ENCODE data around the gene CRYBG2.

The CRYBG2 gene, protein sequence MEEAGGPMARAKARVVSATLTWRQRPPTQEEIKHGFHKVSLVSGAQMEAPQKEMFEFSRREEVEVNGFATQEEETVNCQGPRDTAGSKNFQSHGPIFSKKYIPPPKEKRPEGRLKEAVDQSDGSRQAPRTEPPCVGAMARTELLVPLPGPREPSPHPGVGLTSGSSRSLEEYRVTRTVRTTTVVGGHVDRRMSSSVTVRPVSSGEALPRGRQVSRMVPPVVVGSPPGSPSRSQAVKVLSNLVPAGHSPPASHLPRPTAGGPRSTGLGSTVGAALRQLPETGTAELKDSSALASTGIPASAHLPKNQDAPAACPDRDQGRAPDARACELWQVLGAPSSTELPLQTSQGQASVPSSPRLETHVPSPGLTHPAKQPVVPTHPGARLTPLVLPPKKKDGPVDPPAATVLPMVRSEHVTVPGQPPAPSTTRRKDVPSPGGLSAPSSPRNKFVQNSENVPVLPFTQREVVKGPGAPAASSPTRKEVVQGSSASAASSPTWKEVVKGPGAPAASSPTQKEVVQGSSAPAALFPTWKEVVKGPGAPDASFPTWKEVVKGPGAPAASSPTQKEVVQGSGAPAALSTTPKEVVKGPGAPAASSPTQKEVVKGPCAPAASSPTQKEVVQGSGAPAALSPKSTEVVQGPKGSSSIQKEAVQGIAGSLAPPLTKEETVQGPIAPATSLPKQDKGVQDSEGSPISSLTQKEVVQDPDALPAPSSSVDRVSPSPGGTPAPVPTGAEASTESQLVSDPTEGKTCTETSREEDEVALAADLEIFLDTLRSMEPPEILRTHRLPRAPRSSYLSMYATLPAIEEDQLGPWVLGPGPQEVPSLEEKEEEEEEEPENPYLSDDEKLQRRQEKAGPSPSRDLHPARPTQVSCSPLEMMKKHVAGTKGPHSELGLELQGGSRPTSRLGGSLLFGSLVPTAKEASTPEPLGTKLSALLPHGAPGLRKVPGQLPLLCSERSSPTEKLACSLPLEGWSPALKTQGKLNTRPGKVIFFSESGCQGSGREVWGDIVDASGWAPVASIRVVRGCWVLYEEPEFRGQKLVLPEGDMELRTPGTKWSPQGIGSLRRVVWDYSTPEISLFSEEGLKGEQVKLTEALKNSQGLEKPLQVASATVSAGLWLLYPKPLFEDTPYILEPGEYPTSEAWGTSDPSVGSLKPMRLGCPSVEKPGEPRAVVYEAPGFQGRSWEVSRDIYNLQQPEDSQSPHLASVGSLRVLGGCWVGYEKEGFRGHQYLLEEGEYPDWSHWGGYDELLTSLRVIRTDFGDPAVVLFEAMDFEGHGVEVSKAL (N-terminal part only)

DNA sequence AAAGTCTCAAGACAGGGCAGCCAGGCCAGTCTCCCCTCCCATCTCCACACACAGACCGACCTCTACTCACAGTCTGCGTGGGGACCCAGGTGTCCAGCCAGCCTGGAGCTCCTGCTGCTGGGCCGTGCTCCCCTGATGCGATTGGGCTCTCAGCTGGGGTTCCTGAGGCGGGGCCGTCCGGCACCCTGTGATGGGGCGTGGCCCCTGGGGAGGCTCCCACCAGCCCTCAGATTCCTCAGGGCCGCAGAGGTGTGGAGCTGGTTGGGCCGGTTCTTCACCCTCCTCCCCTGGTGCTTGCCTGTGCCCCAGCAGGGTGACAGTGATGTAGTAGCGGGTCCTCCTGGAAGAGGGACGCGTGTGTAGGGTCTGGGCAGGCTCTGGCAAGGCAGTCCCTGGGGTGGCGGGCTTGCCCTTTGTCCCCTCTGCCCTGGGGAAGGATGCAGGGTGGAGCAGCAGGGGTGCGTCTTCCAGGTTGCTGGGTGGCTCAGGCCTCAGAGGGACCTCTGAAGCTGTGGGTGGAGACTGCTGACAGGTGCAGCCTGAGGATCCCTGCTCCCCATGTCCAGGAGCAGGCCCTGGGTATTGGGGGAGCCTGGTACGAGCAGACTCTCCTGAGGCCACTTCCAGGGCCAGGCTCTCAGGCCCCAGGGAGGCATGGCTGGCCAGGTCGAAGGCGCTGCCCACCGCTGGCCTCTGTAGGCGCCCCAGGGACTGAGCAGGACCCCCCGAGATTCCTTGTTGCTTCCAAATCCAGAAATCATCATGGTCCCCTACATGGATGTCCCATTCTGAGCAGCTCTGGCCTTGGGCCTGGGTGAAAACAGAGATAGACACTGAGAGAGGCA is at the start of gene CRYBG2:
CRYBG2 (minus strand) TSS at position 155 of the 845 bp plus-strand sequence. CDS start 7,473 bp downstream, outside the sequence.
- TF ChIP-seq CTCF (IDR thresholded peaks at IDR 0.05; ENCODE audit: control insufficient read depth, insufficient read depth, low read depth, low read length, missing control alignments), result no peak
- H3K4me3 ChIP-seq (ENCODE audit: control insufficient read depth, low read depth, low read length), result no peak within 1 kb of the TSS
- DNase-seq (ENCODE audit: low read depth), result no peak

DNA sequence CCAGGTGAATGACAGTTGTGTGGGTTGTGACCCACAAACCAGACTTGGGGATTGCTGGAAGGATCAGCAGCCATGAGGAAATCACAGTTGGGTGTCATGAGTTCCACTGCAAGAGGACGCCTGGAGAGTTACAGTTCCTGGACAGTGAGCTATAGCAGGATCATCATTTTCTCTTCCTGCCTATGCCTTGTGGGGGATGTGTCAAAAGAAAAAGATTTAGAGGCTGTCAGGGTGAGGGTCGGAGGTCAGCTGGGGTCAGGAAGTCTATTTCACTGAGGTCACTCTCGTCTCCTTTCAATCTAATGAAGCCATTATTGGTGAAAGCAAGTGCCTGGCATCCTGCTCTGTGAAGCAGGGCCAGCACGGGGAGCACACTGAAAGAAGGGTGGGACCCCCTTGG is 49.7 kb upstream of the CRYBG2 start:
- H3K4me3 ChIP-seq (ENCODE audit: control insufficient read depth, low read depth, low read length), result no peak overlapping the region
- TF ChIP-seq CTCF (IDR thresholded peaks at IDR 0.05; ENCODE audit: control insufficient read depth, insufficient read depth, low read depth, low read length, missing control alignments), result no peak
- DNase-seq (ENCODE audit: low read depth), result no peak

DNA sequence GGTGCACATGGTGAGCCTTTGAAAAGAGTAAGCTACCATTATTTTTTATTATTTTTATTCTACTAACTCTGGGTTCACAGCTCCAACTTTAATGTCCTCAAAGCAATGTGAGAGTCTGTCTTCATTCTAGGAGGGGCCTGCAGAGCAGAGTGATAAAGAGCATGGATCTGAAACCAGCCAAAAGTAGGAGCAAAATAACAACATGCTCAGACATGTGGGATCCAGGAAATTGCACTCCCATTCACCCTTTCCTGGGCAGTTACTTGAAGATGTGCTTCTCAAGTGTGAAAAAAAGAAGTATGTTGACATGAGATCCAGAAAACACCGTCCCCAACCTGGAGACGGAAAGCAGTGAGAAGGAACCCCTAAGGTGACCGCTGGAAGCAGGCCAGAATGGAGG is 48.0 kb upstream of the CRYBG2 start:
- TF ChIP-seq CTCF (IDR thresholded peaks at IDR 0.05; ENCODE audit: control insufficient read depth, insufficient read depth, low read depth, low read length, missing control alignments), result no peak
- no peak for DNase-seq (ENCODE audit: low read depth)
- no peak overlapping the region for H3K4me3 ChIP-seq (ENCODE audit: control insufficient read depth, low read depth, low read length)

- no peak for DNase-seq (ENCODE audit: low read depth)
- no peak for TF ChIP-seq CTCF (IDR thresholded peaks at IDR 0.05; ENCODE audit: control insufficient read depth, insufficient read depth, low read depth, low read length, missing control alignments)
- no peak overlapping the region for H3K4me3 ChIP-seq (ENCODE audit: control insufficient read depth, low read depth, low read length)
Measured at GRCh38 chr1:26399034-26399433, 45.1 kb upstream of the CRYBG2 start.

- no peak for TF ChIP-seq CTCF (IDR thresholded peaks at IDR 0.05; ENCODE audit: control insufficient read depth, insufficient read depth, low read depth, low read length, missing control alignments)
- DNase-seq (ENCODE audit: low read depth), result no peak
- H3K4me3 ChIP-seq (ENCODE audit: control insufficient read depth, low read depth, low read length), result no peak overlapping the region
Measured at GRCh38 chr1:26395754-26396153, 41.8 kb upstream of the CRYBG2 start.

Measured in AG09309 (cell line).